Body of pancreas (tissue), 4 donors: ENCODE results near the gene IL19. TPM values are rescaled to one million over a fixed set of nuclear protein-coding genes. Genes with fewer than 3 reads are reported as not detected.

Experiments
- ATAC-seq: fragments of 150-250 bp; one replicate; pipeline ENCODE4 v1.9.1; 2016
- DNase-seq, 4 donors: peaks; one replicate each; pipeline ENCODE4 v3.0.0-alpha.2; 2019
- H3K27ac ChIP-seq, 4 donors: fragments of 200-600 bp; sonication (generic); 1 replicate in 3 of 4; 2 replicates in 1 of 4; pipeline versions ENCODE4 v1.5.1 to v1.6.1; 2016 to 2019; ENCODE audit warnings: mild to moderate bottlenecking in 1 of 4, mixed read lengths in 1 of 4, moderate library complexity in 1 of 4
- H3K27me3 ChIP-seq, 2 donors: fragments of 200-600 bp; sonication (generic); one replicate each; pipeline ENCODE4 v1.6.0; 2016; ENCODE audit warnings: mild to moderate bottlenecking in 1 of 2
- H3K36me3 ChIP-seq, 2 donors: fragments of 200-600 bp; sonication (generic); replicated peaks in 1 of 2; 2 replicates each; pipeline ENCODE4 v1.5.1; 2016; ENCODE audit warnings: low read depth in 2 of 2; ENCODE audit not compliant: insufficient read depth in 1 of 2
- H3K4me1 ChIP-seq: fragments of 200-600 bp; sonication (generic); one replicate; pipeline ENCODE4 v1.6.0; 2016
- H3K4me3 ChIP-seq, 2 donors: fragments of 200-600 bp; sonication (generic); 1 replicate in 1 of 2; 2 replicates in 1 of 2; pipeline ENCODE4 v1.5.1; 2016 to 2019
- H3K9me3 ChIP-seq, 3 donors: fragments of 200-600 bp; sonication (generic); 1 replicate in 2 of 3; 2 replicates in 1 of 3; pipeline ENCODE4 v1.5.1; 2016
- POLR2A ChIP-seq, 3 donors: fragments of 450-650 bp; IDR thresholded peaks; one replicate each; pipeline ENCODE4 v1.6.1; 2016; ENCODE audit warnings: antibody characterized with exemption in 3 of 3, mild to moderate bottlenecking in 2 of 3
- WGBS, 2 donors: methylation state at CpG; one replicate each; pipeline ENCODE4 v1.1.5; 2017; 5-methylcytosine and 5-hydroxymethylcytosine counted together
- intact Hi-C: fragments of 100-400 bp; cut with DNase I; formaldehyde crosslinking; loops from one replicate; pipeline ENCODE4 v1.15.1; 2023
- total RNA-seq, 2 donors: library from RNA; depleted of rRNA; stranded (reverse); fragments of >200 nt; gene quantifications; one replicate each; pipeline ENCODE4 v1.1.0, GENCODE V29; 2016
- TF ChIP-seq, protein P1 (sequence below), 7 experiments: fragments of 450-650 bp in 4 of 7; fragments of 200-600 bp in 3 of 7; sonication (generic) in 3 of 7; IDR thresholded peaks; one replicate each; pipeline ENCODE4 v1.5.1; 2016 to 2019; ENCODE audit warnings: antibody characterized with exemption in 7 of 7

Gene IL19
- total RNA-seq, 2 donors from 2014 or later: not detected

DNA sequence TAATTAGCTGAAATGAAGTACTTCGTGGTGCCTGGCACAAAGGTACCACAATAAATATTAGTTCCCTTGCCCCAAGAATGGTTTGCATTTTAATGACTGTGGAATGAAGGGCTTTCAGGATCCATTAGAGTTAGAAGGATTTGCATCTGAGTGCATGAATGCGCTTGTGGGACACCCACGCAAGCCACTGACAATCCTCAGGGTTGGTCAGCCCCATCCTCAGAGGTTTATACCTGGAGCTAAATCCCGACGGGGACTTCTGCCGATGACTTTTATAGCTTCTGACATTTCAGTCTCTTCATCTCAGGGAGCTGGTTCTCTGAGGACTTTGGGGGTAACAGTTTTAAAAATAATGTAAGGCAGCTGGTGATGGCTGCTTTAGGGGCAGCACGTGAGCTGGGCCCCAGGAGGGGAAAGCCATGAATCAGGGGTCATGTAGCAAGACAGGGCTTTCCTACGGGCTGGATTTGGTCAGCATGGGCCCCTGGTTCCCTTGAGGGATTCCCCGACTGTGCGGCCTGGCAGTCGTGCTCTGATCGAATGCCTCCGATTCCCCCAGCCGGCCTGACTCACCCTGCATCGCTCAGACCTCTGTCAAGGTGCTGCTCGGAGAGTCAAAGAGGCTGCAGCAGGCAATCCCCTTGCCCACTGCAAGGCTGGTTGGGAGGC, 22.5 kb downstream of the IL19 start:
- ATAC-seq: no peak
- 85 to 90% methylated on average over 14 to 16 of the region's 16 CpGs for WGBS, 2 donors

DNA sequence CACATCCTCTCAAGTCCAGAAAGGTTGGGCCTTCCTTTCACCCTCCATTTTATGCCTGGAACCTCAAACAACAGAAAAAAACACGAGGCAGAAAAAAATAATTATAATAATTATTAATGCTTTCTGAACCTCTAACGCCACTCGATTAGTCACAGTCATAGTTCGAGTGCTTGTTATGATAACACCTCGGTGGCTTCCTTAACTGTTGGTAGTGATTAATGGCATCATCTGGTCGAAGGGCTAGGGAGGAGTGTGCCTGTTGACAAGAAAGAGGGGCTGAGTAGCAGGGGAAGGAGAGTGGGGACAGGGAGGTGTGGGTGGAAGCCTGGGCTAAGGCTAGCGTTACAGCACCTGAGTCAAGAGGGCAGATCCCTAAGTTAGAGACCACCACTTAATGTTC, 23.0 kb downstream of the IL19 start:
- TF ChIP-seq, protein P1, sequence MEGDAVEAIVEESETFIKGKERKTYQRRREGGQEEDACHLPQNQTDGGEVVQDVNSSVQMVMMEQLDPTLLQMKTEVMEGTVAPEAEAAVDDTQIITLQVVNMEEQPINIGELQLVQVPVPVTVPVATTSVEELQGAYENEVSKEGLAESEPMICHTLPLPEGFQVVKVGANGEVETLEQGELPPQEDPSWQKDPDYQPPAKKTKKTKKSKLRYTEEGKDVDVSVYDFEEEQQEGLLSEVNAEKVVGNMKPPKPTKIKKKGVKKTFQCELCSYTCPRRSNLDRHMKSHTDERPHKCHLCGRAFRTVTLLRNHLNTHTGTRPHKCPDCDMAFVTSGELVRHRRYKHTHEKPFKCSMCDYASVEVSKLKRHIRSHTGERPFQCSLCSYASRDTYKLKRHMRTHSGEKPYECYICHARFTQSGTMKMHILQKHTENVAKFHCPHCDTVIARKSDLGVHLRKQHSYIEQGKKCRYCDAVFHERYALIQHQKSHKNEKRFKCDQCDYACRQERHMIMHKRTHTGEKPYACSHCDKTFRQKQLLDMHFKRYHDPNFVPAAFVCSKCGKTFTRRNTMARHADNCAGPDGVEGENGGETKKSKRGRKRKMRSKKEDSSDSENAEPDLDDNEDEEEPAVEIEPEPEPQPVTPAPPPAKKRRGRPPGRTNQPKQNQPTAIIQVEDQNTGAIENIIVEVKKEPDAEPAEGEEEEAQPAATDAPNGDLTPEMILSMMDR (IDR thresholded peaks at IDR 0.05): no peak
- TF ChIP-seq POLR2A (IDR thresholded peaks at IDR 0.05): no peak
- 73 to 75% methylated on average over 7 of the region's 7 CpGs for WGBS, 2 donors
- no peak overlapping the region for H3K27ac ChIP-seq
- no peak overlapping the region for H3K4me3 ChIP-seq
- no peaks in the 10 kb centered on the region for H3K9me3 ChIP-seq
- no peaks in the 10 kb centered on the region for H3K27me3 ChIP-seq
- no peak for DNase-seq
- no peaks in the 10 kb centered on the region for H3K36me3 ChIP-seq
- ATAC-seq: no peak
- intact Hi-C loops: no loop called here
- peaks cover 27% of the 10 kb centered on the region for H3K4me1 ChIP-seq

More for the DNA sequence above, 22.5 kb downstream of the IL19 start:
- Histone ChIP-seq H3K27ac (no peak overlapping the region), H3K4me3 (no peak overlapping the region), H3K4me1 (peaks cover 24% of the 10 kb centered on the region), H3K9me3 (no peaks in the 10 kb centered on the region), H3K36me3 (no peaks in the 10 kb centered on the region), H3K27me3 (no peaks in the 10 kb centered on the region)
- TF ChIP-seq, protein P1 (IDR thresholded peaks at IDR 0.05): no peak
- TF ChIP-seq POLR2A (IDR thresholded peaks at IDR 0.05): no peak
- no peak for DNase-seq
- intact Hi-C loops: no loop called here

DNA sequence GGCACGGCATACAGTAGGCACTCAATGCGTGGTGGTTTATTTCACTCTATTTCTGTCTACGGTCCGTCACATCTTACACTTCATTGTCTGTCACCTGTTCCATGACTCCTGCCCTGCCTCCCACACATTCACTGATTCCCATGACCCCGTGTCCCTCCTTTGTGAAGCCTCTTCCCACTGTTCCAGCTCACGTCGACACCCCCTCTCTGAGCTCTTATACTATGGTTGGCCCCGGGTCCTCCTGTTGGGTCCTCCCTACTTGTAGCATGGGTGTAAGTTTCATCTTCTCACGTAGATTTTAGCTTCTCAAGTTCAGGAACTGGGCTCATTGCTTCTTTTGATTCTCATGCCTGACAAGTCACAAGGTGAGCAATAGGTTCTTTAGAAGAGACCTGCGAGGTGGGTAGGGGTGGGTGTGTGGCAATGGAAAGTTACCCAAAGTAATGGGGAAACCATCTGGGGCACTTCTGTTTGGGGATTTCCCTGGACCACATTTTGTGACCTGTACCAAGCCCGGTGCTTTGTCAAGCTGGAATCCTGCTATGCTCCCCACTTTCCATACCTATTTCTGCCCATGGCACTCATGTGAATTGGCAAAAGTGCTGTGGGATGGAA, 23.8 kb downstream of the IL19 start:
- ATAC-seq (no peak), DNase-seq (no peak)
- intact Hi-C loops: no loop called here
- Histone ChIP-seq H3K27me3 (no peaks in the 10 kb centered on the region), H3K27ac (no peak overlapping the region), H3K4me3 (no peak overlapping the region), H3K36me3 (no peaks in the 10 kb centered on the region), H3K4me1 (peaks cover 27% of the 10 kb centered on the region), H3K9me3 (no peaks in the 10 kb centered on the region)
- WGBS, 2 donors: 95 to 96% methylated on average over 11 of the region's 11 CpGs
- TF ChIP-seq POLR2A (IDR thresholded peaks at IDR 0.05): no peak
- TF ChIP-seq, protein P1 (IDR thresholded peaks at IDR 0.05): no peak

DNA sequence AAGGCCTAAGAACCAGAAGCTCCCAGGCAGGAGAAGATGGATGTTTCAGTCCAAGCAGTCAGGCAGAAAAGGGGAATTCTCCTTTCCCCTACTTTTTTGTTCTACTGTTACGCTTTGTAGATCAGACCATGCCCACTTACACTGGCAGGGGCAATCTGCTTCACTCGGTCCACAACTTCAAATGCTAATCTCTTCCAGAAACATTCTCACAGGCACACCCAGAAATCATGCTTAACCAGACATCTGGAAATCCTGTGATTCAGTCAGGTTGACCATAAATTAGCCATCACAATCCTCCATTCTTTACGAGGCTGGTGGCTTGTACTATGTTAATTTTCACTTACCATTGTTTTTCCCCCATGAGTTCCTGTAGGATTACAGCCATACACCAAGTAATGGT, 25.5 kb downstream of the IL19 start:
- Histone ChIP-seq H3K4me3 (no peak overlapping the region), H3K36me3 (no peaks in the 10 kb centered on the region), H3K9me3 (no peaks in the 10 kb centered on the region), H3K4me1 (peaks cover 29% of the 10 kb centered on the region), H3K27me3 (no peaks in the 10 kb centered on the region), H3K27ac (no peak overlapping the region)
- 88 to 98% methylated on average over 3 of the region's 3 CpGs for WGBS, 2 donors
- ATAC-seq (no peak), DNase-seq (no peak)
- TF ChIP-seq, protein P1 (IDR thresholded peaks at IDR 0.05): no peak
- TF ChIP-seq POLR2A (IDR thresholded peaks at IDR 0.05): no peak
- intact Hi-C loops: no loop called here
